NCI-H446 treated with DMSO at 0.1 percent for 48 hours (cell line): ENCODE data around the gene EWSR1.
A peak's percentile ranks its signal among the peaks of the same experiment; 100 is the strongest.

Source experiments
- DNase-seq: peaks from one replicate; lab custom pipeline; 2025; lab: John Stamatoyannopoulos, UW

Gene EWSR1

GRCh38 chr22:29251265-29251664, 16.8 kb upstream of the EWSR1 start:
- no peak for DNase-seq

- DNase-seq, result no peak
Measured at GRCh38 chr22:29251981-29252911, 15.8 kb upstream of the EWSR1 start.

- no peak for DNase-seq
Measured at GRCh38 chr22:29253561-29254285, 14.3 kb upstream of the EWSR1 start.

- DNase-seq, result no peak
Measured at GRCh38 chr22:29254286-29254660, 13.8 kb upstream of the EWSR1 start.

- DNase-seq, result no peak
Measured at GRCh38 chr22:29255064-29255621, 12.9 kb upstream of the EWSR1 start.

GRCh38 chr22:29256606-29257325, 11.3 kb upstream of the EWSR1 start:
- no peak for DNase-seq

GRCh38 chr22:29257751-29258181, 10.3 kb upstream of the EWSR1 start:
- DNase-seq, result no peak

GRCh38 chr22:29258407-29259252, 9.4 kb upstream of the EWSR1 start:
- DNase-seq, result no peak

- no peak for DNase-seq
Measured at GRCh38 chr22:29259253-29259899, 8.7 kb upstream of the EWSR1 start.

- no peak for DNase-seq
Measured at GRCh38 chr22:29260031-29260560, 8.0 kb upstream of the EWSR1 start.

GRCh38 chr22:29260601-29261315, 7.3 kb upstream of the EWSR1 start:
- no peak for DNase-seq

GRCh38 chr22:29263791-29264276, 4.2 kb upstream of the EWSR1 start:
- no peak for DNase-seq

GRCh38 chr22:29265305-29265704, 2.8 kb upstream of the EWSR1 start:
- no peak for DNase-seq

GRCh38 chr22:29265929-29266328, 2.1 kb upstream of the EWSR1 start:
- no peak for DNase-seq

GRCh38 chr22:29266564-29267461, 1.3 kb upstream of the EWSR1 start:
- DNase-seq, result no peak

- DNase-seq, result no peak
Measured at GRCh38 chr22:29267462-29267857, 608 bp upstream of the EWSR1 start.

GRCh38 chr22:29268511-29269229, 602 bp downstream of the EWSR1 start:
- peak; percentile 38 for DNase-seq

GRCh38 chr22:29269230-29269604, 1.1 kb downstream of the EWSR1 start:
- DNase-seq, result no peak
